ENCODE data around the gene GNB1L. TPM values are rescaled to one million over a fixed set of nuclear protein-coding genes. Genes with fewer than 3 reads are reported as not detected.
A peak's percentile ranks its signal among the peaks of the same experiment; 100 is the strongest.

The GNB1L gene
- total RNA-seq, 1 donor from 2014 or later: 5.5 TPM

DNA sequence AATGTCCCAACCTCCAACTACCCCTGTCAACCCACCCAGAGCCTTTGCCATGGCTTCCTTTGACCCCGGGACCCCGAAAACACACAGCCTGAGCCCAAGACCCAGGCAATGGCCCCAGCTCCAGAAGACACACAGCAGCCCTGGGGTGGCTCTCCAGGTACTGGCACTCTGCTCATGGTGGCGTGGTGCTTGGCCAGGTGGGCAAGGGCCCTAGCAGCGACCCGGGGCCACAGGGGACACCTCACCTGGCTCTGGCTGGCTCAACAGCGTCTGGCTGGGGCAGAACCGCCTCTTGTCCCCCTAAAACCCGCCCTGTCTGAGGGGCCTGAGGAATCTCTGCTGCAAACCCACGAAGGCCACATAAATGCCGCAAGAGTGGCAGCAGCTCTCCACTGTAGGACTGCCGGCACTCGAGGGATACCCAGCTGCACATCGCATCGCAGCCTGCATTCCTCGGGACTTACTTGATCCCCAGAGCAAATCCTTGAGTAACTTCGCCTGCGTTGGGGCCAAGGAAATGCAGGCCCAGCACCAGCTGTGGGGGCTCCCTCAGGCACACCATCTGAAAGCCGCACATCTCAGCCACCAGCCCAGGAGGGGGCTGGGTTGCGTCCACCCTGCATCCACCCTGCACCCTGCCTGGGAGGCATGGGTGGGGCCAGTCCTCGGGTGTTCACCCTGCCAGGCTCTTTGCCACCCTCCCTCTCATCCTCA, 23.1 kb upstream of the GNB1L start:
- no peak for DNase-seq (ENCODE audit: low read depth in 2 of 2)

DNA sequence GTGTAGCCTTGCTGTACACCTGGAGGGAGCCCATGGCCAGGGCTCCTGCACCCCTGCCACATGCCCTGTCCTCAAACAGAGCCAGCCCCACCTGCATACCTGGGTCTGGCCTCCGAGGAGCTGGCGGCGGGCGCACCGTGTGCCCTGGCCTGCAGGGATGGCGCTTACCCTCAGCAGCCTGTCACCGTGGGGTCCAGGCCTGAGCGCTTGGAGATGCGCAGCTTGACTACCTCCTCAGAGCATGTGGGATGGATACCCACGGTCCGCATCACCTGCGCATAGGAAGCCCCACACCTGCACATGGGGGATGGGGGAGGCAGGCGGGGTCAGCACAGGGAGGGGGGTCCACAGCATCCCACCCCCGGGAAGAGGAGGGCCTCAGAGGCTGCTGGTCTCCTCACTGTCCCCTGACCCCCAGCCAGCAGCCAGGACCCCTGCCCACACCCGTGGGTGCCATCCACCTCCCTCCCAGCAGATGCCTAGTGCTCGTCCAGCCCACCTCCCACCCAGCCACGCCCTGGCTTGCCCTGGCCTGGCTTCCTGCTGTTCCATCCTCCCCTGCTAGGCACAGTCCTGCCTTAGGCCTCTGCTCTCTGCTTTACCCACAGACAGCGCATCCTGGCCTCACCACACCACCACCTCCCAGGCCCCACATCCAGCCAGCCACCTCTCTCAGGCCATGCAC, 22.4 kb upstream of the GNB1L start:
- no peak for DNase-seq (ENCODE audit: low read depth in 2 of 2)

DNA sequence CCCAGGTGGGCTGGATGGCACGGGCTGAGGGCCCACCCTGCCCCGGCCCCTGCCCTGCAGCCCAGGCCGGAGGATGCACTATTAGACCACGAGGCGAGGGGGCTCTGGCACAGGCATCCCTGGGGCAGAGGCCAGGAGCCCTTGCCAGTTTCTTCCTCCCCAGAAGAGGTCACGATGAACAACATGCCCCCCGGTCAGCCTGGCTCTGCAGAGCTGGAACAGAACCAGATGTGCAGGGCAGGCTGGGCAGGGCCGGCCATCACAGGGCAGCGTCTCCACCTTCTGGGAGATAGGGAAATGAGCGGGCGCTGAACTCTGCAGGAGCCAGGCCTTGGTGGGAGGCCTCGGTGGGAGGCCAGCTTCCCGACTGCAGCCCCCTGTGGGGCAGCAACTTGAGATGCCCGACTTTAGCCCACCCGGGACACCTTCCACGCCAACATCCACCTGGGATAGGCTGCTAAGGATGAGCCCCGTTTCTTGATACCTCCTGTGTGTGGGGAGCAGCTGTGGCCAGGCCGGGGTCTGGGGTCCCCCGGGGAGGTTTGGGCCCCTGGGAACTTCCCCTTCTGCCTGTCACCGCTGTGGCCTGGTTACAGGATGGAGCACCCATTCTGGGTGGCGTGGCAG, 21.8 kb upstream of the GNB1L start:
- DNase-seq (ENCODE audit: low read depth in 2 of 2): peak in 1 of 2 donors; percentile 57

DNA sequence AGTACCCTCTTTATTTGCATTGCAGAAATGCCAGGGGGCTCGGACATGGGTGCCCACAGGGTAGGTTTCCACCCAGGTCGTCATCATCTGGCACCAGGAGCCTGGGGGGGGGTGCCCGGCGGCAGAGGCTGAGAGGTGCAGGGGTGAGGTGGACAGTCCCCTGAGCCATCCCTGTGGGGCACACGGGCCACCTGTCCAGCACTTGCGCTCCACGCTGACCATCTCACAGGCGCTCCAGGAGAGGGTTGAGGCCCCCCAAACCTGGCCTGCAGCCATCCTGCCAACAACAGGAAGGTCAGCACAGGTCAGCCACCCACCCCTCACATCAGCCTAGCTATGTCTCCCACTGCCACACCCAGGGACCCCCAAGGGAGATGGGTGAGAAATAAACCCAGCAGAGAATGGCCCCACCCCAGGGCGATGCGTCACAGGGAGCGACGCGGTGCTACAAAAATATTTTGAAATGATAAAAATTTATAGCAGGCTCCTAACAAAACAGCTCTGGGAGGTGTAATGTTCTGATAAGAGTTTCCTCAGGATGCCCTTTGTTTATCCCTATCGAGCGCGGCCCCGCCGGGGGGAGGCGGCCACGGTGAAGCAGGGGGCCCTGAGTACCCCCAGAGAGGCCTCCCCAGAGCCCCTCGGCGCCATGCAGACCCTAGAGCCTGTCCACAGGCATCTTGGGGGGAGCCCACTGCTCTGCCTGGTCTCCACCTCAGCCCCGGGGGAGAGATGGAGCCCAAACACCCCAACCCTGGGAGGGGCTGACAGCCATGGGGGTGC, 21.0 kb upstream of the GNB1L start:
- peak; percentile 63 to 71 for DNase-seq (ENCODE audit: low read depth in 2 of 2)

DNA sequence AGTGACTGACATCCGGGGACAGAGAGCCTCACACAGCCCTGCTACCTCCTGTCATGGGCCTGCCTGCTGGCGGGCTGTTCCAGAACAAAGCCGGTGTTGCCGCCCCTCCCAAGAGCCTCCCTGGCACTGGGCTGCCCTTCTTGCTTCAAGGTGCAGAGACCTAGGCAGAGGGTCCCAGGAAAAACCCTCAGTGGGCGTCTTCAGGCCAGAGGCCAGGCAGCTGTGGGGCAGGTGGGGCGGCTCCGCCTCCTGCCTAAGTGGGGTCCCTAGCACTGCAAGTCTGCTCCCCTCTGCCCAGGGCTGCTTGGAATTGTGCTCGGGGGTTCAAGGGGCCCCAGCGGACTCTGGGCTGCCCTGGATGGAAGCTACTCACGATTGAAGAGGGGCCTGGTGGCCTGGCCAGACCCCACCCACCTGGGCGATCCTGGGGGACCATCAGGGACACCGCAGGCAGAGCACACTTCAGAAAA, 20.4 kb upstream of the GNB1L start:
- DNase-seq (ENCODE audit: low read depth in 2 of 2): no peak

DNA sequence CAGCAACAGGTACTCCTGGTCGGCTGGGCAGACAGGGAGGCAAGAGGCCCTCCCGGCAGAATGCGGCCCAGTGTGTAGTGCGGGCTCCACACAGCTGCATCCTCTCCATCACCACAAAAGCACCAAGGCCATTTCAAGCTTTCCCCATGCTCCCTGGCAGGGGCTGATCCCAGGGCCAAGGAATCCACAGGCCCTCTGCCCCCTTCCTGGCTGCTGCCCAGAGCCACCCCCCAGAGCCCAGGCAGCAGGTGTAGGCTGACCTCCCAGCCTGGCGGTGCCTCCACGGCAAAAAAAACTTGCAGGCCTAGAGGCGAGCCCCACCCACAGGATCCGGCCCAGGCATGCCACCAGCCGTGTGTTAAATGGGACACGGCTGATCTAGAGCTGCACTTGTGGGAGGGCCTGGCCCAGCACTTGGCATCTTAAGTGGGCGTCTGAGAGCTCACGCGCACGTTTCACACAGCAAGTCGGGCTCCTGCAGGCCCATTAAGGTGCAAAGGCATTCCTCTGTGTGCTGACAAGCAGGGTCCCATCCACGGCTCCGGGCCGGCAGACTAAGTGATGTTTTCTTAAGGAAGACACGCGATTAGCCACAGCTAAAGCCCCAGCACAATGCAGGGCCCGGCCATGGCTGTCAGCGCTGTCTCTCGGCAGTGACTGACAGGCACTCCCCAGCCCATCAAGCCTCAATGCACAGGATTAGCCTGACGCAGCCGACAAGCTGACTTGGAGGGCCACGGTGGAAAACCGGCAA, 19.8 kb upstream of the GNB1L start:
- DNase-seq (ENCODE audit: low read depth in 2 of 2): peak in 1 of 2 donors; percentile 55

DNA sequence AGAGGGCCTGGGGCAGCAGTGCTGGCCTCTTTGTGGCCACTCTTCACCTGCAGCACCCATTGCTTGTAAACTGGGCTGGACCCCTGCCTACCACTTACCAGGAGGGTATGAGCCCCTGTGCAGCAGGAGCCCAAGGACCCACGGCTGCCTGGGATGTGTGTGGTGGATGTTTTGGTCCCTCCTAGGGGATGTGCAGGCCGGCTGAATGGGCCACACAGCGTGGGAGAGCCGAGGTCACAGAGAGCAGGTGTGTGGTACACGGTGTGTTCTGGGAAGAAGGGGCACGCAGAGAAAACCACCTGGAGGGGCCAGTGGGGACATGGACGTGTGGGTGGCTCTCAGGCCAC, 19.3 kb upstream of the GNB1L start:
- no peak for DNase-seq (ENCODE audit: low read depth in 2 of 2)

DNA sequence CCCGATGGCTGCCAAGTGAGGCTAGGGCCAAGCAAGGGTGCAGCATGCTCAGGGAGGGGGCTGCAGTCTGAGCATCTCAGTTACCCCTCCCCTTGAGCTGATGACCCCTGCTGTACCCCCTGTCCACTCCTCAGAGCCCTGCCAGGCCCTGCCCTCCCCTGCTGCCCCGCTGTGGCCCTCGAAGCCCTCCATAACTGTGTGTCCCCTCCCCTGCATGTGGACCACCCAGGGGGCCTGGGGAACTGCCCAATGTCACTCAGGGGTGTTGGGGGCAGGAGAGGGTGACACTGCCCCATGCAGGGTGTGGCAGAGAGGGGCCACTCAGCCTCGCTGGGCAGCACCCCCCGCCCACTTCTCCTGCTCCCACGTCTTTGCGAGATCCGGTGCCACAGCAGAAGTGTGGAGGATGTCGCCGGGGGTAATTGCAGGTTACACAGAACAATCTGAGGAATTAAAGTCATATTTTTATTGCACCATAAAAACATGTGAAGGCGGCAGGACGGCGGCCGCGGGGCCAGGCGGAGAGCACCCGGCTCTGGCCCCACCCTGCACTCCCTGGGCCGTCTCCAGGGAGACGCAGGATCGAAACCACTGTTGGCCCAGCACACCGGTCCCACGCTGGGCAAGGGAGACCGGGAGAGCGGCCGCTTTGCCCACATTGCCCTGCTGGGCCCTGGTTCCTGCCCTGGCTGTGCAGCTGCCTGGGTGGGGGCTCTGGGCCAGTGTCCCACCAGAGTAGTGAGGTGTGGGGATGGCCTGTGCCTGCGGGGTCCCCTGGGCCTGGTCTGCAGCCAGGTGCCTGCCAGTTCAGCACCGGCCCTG, 18.7 kb upstream of the GNB1L start:
- no peak for DNase-seq (ENCODE audit: low read depth in 2 of 2)

DNA sequence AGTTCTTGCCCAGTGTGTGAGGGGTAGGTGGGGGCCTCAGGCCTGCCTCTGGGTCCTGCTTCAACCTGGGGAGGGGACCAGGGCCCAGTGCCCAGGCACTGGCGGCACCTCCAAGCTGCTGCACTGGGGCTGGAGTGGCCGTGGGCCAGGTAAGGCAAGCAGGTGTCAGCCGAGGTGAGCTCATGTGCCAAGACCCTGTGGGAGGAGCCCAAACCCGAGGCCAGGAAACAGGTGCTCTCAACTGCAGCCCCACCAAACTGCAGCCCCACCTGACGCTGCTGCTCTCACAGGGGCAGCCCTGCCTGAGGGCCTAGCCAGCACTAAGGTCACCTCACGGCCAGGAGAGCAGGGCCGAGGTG, 18.1 kb upstream of the GNB1L start:
- DNase-seq (ENCODE audit: low read depth in 2 of 2): no peak

DNA sequence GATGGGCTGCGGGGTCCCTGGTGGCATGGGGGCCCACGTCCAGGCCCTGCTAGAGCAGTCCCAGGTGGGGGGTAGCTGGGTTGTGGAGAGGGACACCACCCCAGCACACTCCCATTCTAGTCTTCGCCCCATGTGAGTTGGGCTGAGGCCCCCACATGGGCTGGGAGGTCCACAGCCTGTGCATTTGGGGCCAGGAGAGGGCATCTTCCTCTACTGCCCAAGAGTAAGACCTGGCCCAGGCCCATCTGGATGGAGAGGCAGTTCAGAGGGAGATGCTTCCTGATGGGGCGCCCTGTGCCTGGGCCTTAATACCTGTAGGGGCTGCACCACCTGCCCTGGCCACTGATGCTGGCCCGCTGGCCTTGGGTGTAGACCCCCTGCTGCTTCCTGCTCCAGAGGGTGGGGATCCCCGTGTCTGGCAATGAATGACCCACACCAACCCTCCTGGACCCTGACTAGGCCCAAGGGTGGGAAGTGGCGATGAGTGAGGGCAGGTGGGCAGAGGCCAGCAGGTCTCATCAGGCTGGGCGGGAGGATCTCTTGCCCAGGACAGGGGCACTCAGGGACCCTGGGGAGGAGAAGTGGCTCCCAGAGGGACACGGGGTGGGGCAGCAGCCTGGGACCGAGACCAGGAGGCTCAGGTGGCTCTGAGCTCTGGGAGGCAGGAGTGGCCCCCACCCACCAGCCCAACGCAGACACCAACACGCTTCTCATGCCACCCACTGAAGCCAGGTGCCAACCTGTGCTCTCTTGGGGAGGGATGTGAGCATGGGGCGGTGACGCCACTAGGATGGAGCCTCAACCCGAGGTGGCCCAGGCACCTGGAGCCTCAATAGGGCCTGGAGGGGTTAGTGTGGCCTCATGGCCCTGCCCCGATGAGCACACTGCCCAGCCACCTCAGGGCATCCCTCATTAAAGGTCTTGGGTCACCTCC, 17.4 kb upstream of the GNB1L start:
- no peak for DNase-seq (ENCODE audit: low read depth in 2 of 2)

DNA sequence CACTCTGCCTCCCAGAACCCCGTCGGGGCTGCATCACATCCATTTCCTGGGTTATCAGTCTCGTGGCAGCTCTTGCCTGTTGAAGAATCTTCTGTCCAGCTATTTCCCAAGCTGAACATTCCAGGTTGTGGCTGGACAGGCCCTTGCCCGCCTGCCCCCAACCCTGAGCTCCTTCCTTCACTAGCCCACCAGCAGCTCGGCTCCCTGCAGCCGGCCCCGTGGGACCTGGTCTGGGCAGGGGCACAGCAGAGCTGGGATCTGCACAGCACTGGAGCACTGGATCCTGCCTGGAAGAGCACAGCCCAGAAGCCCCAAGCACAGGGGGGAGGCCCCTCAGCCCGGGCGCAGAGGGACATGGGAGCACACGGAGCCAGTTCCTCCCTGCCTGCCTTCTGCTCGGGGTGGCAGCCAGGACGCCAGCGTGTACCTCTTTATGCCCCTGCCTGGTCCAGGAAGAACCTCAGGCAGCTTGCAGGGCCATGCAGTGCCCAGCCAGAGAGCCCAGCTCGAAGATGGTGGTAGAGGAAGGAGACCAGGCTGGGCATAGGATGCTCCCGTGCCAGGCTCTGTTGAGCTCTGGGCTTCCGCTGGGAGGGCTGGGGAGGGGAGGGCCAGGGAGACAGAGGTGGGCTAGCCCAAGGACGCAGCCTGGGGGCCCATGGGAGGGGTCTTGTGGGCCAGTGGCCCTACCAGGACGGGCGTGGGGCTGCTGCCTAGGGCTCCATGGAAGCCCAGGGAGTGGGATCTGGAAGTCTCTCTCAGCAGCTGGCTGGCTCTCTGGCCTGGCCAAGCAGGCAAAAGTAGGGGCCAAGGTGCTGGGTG, 16.6 kb upstream of the GNB1L start:
- DNase-seq (ENCODE audit: low read depth in 2 of 2): no peak

DNA sequence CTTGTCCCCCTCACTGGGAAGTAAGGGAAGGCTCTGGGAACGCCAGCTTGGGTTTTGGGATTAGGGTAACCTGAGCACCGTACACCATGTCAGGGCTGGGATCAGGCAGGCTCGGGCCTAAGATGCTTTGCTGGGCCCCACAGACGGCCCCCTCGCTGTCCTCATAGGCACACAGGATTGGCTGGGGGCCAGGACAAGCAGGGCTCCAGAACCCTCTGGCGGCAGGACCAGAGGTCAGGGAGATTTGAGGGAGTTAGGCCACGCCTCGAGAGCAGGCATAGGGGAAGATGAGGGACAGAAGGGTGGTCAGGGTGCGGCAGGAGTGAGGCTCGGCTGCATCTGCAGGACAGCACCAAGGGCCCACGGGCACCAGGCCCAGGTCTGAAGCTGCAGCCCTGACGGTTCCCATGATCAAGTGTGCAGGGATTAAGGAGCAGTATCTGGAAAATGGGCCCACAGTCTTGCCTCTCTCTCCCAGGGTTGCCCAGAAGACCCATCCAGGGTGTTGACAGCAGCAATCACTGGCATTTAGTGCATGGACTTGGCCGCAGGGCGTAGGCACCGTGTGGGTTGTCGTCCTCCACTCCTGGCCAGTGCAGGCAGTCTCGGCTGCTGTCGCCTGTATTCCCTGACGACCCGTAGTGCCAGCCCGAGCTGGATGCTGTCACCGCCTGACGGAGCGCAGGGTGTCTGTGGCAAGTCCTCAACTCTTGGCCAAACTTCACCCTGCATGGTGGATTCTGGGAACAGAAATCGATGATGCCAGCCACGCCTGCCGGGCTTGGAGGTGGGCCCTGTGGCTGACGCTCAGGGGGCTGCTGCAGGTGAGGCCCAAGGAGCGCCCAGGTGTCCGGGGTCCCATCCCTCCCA, 15.7 kb upstream of the GNB1L start:
- no peak for DNase-seq (ENCODE audit: low read depth in 2 of 2)

DNA sequence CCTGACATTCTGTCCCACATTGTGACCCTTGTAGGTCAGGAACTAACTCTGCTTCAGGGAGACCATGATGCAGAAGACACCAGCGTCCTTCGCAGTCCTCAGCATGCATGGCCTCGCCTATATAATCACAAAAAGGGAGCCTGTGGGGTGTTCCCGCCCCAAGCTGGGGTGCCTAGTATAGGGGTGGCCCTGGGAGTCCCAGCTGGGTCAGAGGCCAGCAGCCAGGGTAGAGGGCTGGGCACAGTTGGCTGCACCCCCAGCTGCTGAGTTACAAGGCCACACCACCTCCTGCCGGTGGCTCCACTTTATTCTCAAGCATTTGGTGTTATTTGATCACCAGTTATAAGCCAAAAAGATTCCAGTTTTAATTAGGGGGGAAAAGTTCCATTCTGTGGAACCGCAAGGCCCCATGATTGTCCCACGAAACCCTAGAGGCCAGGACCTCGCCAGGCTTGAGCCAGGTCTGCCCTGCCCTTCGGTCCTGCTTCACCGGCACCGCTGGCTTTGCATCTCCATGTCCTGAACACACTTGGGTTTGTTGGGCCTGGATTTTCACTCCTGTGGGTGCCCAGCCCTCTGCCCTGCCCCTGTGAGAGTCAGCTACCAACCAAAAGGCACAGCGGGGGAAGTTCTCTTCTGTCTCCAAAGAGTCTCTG, 15.0 kb upstream of the GNB1L start:
- no peak for DNase-seq (ENCODE audit: low read depth in 2 of 2)

DNA sequence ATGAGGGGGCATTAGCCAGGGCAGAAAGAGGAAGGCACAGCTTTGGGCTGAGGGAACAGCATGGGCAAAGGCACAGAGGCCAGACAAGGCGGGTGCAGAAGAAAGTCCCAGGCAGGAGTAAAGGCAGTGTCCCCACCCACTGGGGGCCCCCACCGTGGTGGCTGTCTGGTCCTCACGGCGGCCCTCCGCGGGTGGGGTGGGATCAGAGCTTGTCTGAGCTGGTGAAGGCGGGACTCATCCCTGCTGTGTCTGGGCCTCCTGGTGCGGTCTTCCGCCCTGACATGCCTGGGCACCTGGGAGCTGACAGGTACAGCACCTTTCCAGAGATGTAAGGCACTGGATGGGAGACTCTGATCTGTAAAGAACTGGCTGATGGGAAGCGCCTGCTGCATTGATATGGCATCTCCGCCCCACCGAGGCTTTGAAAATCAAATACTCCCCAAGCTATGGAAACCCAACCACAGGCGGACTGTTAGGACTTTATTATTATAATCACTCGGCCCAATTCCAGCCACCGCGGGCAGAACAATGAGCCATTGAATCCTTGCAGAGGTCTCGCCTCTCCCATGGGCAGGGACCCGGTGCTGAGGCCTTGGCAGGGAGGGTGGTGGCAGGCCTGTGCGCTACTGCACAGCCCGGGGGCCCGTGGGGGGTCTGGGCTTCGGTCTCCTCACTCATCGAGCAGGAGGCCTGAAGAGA, 14.2 kb upstream of the GNB1L start:
- no peak for DNase-seq (ENCODE audit: low read depth in 2 of 2)

DNA sequence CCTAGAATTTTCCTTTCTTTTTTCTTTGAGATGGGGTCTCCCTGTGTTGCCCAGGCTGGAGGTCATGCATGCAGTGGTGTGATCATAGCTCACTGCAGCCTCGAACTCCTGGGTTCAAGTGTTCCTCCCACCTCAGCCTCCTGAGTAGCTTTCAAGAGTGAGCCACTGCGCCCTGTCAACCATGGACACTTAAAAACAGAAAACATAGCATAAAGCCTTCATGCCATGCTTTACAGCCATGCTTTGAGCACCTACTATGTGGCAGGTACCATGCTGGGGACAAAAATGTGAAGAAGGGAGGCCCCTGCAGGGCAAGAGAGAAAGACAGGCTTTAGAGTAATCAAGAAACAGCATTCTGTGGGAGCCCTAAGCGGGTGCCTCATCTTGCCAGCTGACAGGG, 13.7 kb upstream of the GNB1L start:
- DNase-seq (ENCODE audit: low read depth in 2 of 2): no peak

DNA sequence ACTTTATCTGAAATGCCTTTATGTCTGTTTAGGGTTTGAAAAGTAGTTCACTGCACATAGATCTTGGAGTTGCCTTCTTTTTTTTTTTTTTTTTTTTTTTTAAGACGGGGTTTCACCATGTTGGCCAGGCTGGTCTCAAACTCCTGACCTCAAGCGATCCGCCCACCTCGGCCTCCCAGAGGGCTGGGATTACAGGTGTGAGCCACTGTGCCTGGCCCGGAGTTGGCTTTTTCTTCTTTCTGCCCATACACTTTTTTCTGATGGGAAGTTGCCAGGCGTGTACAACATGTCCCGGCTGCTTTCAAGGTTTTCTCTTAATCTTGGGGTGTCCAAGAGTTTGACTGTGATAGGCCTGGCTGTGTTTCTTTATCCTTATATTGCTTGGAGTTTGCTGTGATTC, 12.9 kb upstream of the GNB1L start:
- no peak for DNase-seq (ENCODE audit: low read depth in 2 of 2)

DNA sequence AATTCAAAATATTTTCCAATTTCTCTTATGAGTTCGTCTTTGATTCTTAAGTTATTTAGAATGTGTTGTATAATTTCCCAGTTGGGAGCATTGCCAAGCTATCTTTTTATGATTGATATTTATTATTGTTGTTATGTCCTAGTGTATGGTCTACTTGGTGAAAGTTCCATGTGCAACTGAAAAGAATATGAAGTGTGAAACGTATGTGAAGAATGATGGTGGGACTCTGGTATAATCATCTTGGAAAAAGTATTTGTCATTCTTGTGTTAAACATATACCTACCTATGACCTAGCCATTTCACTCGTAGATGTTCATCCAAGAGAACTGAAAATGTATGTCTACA, 12.0 kb upstream of the GNB1L start:
- DNase-seq (ENCODE audit: low read depth in 2 of 2): no peak
